ENCODE results near the gene TECPR2.

DNA sequence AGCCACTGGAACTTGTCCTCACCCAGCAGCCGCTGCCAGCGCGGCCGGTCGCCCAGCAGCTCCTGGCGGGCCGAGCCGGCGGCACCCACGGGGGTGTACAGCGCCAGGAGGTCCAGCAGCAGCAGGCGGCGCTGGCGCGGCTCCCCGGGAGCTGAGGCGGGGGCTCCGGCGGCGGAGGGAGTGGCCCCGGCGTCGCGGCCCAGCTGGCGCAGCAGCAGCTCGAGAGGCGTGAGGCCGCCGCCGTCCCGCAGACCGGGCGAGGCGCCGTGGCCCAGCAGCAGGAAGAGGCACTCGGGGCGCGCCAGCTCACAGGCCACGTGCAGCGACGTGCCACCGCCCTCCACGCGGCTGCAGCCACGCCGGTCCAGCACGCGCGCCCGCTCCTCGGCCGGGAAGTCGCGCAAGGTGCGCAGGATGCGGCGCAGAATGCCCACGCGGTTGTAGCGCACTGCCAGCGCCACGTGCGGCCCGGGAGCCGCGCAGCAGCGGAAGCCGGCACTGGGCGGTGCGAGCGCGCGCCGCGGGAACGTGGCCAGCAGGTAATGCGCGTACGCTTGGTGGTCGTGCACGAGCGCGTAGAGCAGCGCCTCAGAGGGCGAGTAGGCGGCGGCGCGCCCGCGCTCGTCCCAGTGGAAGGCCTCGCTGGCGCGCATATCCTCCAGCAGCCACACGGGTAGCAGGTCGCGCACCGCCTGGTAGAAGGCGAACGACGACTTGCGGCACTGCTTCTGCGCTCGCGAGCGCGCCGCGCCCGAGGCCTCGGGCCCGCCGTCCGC lies 144.5 kb downstream of the TECPR2 start:
- TF ChIP-seq, protein P1, sequence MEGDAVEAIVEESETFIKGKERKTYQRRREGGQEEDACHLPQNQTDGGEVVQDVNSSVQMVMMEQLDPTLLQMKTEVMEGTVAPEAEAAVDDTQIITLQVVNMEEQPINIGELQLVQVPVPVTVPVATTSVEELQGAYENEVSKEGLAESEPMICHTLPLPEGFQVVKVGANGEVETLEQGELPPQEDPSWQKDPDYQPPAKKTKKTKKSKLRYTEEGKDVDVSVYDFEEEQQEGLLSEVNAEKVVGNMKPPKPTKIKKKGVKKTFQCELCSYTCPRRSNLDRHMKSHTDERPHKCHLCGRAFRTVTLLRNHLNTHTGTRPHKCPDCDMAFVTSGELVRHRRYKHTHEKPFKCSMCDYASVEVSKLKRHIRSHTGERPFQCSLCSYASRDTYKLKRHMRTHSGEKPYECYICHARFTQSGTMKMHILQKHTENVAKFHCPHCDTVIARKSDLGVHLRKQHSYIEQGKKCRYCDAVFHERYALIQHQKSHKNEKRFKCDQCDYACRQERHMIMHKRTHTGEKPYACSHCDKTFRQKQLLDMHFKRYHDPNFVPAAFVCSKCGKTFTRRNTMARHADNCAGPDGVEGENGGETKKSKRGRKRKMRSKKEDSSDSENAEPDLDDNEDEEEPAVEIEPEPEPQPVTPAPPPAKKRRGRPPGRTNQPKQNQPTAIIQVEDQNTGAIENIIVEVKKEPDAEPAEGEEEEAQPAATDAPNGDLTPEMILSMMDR (IDR thresholded peaks at IDR 0.05): no peak
- no peak for TF ChIP-seq POLR2A (IDR thresholded peaks at IDR 0.05)
